A673 (cell line): ENCODE measurements around the gene FBXO31. TPM values are rescaled to one million over a fixed set of nuclear protein-coding genes. Genes with fewer than 3 reads are reported as not detected.

Source experiments
- BruUV-seq: library from RNA; stranded (reverse); fragments of 400-500 nt; replicated peaks from 2 replicates; lab custom pipeline; 2021; lab: Mats Ljungman, UMichigan
- CTCF ChIA-PET: fragments of 300-600 bp; sonication (Branson Sonifier 250); formaldehyde crosslinking; loops from one replicate; lab custom pipeline; 2022; ENCODE audit warnings: antibody characterized with exemption; lab: Charles Lee
- POLR2A ChIA-PET: fragments of 300-600 bp; sonication (Branson Sonifier 250); formaldehyde crosslinking; loops from one replicate; lab custom pipeline; 2022; ENCODE audit warnings: antibody characterized with exemption; ENCODE audit not compliant: low non-redundant PET; lab: Charles Lee
- DNase-seq: peaks from one replicate; pipeline ENCODE4 v3.0.0-alpha.2; 2015; ENCODE audit warnings: low spot score
- H3K27ac ChIP-seq: fragments of 200-600 bp; sonication (generic); 2 replicates; pipeline ENCODE4 v1.5.1; 2016; ENCODE audit warnings: mixed run types, low read depth, mild to moderate bottlenecking, mixed read lengths, antibody characterized with exemption, low read length; ENCODE audit not compliant: poor library complexity, severe bottlenecking
- H3K27me3 ChIP-seq: fragments of 200-600 bp; sonication (generic); replicated peaks from 2 replicates; pipeline ENCODE4 v1.6.1; 2017; ENCODE audit warnings: mixed run types, low read depth, mild to moderate bottlenecking, mixed read lengths, antibody characterized with exemption, low read length; ENCODE audit not compliant: insufficient read depth, poor library complexity
- H3K36me3 ChIP-seq: fragments of 200-600 bp; sonication (generic); 2 replicates; pipeline ENCODE4 v1.6.1; 2016; ENCODE audit warnings: mixed run types, mild to moderate bottlenecking, mixed read lengths, antibody characterized with exemption, low read length; ENCODE audit not compliant: insufficient read depth, poor library complexity, severe bottlenecking
- H3K4me1 ChIP-seq: fragments of 200-600 bp; sonication (generic); 2 replicates; pipeline ENCODE4 v1.6.1; 2017; ENCODE audit warnings: mixed run types, mild to moderate bottlenecking, mixed read lengths, antibody characterized with exemption, low read length; ENCODE audit not compliant: insufficient read depth, poor library complexity, severe bottlenecking
- H3K4me3 ChIP-seq: fragments of 200-600 bp; sonication (generic); 2 replicates; pipeline ENCODE4 v1.5.1; 2016; ENCODE audit warnings: low read depth, mixed run types, mild to moderate bottlenecking, mixed read lengths, low read length; ENCODE audit not compliant: poor library complexity, severe bottlenecking
- H3K9me3 ChIP-seq: fragments of 200-600 bp; sonication (generic); 2 replicates; pipeline ENCODE4 v1.6.1; 2016; ENCODE audit warnings: mixed run types, low read depth, mild to moderate bottlenecking, mixed read lengths, antibody characterized with exemption, low read length; ENCODE audit not compliant: poor library complexity, severe bottlenecking
- CTCF ChIP-seq: fragments of 300-800, 200-600 bp; sonication (generic); conservative IDR thresholded peaks from 2 replicates; pipeline ENCODE4 v1.5.1; 2017; ENCODE audit warnings: low read depth, mild to moderate bottlenecking, antibody characterized with exemption, low read length, moderate library complexity, mixed read lengths
- EZH2 ChIP-seq: fragments of 200-600 bp; sonication (generic); IDR thresholded peaks from 2 replicates; pipeline ENCODE4 v1.6.1; 2017; ENCODE audit warnings: borderline replicate concordance, low read depth, mild to moderate bottlenecking, mixed read lengths, antibody characterized with exemption, low read length; ENCODE audit not compliant: poor library complexity, severe bottlenecking
- intact Hi-C: fragments of 100-400 bp; cut with micrococcal nuclease; formaldehyde crosslinking; loops from one replicate; pipeline ENCODE4 v1.10.0; 2022; ENCODE audit not compliant: unreplicated experiment
- total RNA-seq: library from RNA; stranded (reverse); gene quantifications from 2 replicates; pipeline ENCODE4 v1.2.3, GENCODE V29; 2021

The FBXO31 gene
- total RNA-seq, 1 experiment from 2014 or later, result 32.2 TPM

- BruUV-seq, result no TSS peak
- peaks cover 59% of the 10 kb centered on the region for H3K36me3 ChIP-seq
Observed at GRCh38 chr16:87411375-87412271, 28.0 kb upstream of the FBXO31 start.

GRCh38 chr16:87410968-87411367, 27.4 kb upstream of the FBXO31 start:
- Histone ChIP-seq H3K9me3 (no peaks in the 10 kb centered on the region), H3K4me1 (no peaks in the 10 kb centered on the region), H3K27me3 (no peaks in the 10 kb centered on the region), H3K36me3 (peaks cover 59% of the 10 kb centered on the region), H3K4me3 (no peak overlapping the region), H3K27ac (no peak overlapping the region)
- DNase-seq, result no peak
- BruUV-seq, result no TSS peak
- CTCF ChIA-PET, result no interaction called here
- intact Hi-C loops, result loop anchor here (10.0 kb wide), 1 partner anchor 134 kb away; no protein-coding TSS in a partner anchor
- POLR2A ChIA-PET, result no interaction called here
- TF ChIP-seq EZH2 (no peak), CTCF (no peak)

More at GRCh38 chr16:87411375-87412271, 28.0 kb upstream of the FBXO31 start:
- Histone ChIP-seq H3K27me3 (no peaks in the 10 kb centered on the region), H3K4me1 (no peaks in the 10 kb centered on the region), H3K27ac (no peak overlapping the region), H3K9me3 (no peaks in the 10 kb centered on the region), H3K4me3 (no peak overlapping the region)
- ChIA-PET CTCF (no interaction called here), POLR2A (no interaction called here)
- DNase-seq, result no peak
- intact Hi-C loops, result loop anchor here (10.0 kb wide), 1 partner anchor 133 kb away; no protein-coding TSS in a partner anchor
- no peak for TF ChIP-seq CTCF
- no peak for TF ChIP-seq EZH2

GRCh38 chr16:87410530-87410929, 27.0 kb upstream of the FBXO31 start:
- intact Hi-C loops, result loop anchor here (10.0 kb wide), 1 partner anchor 134 kb away; no protein-coding TSS in a partner anchor
- ChIA-PET CTCF (no interaction called here), POLR2A (interaction anchor here (0.6 to 0.7 kb wide), 2 partner anchors 616 to 762 kb away, joined by 3 read pairs; no protein-coding TSS in a partner anchor)
- no TSS peak for BruUV-seq
- H3K9me3 ChIP-seq, result no peaks in the 10 kb centered on the region
- TF ChIP-seq EZH2 (no peak), CTCF (no peak)
- DNase-seq, result no peak
- no peaks in the 10 kb centered on the region for H3K4me1 ChIP-seq
- no peak overlapping the region for H3K27ac ChIP-seq
- H3K36me3 ChIP-seq, result peaks cover 63% of the 10 kb centered on the region
- no peak overlapping the region for H3K4me3 ChIP-seq
- no peaks in the 10 kb centered on the region for H3K27me3 ChIP-seq
